Measurements from ENCODE around the gene NKD2. TPM values are rescaled to one million over a fixed set of nuclear protein-coding genes. Genes with fewer than 3 reads are reported as not detected.
"Not testable (repeated sequence)": the region's sequence is repeated elsewhere in the genome, so short reads cannot be mapped to it uniquely, and the experiment has no call there.

NKD2 gene
- total and polyA plus RNA-seq, 2 experiments from 2014 or later, result 1.4 to 9.1 TPM

DNA sequence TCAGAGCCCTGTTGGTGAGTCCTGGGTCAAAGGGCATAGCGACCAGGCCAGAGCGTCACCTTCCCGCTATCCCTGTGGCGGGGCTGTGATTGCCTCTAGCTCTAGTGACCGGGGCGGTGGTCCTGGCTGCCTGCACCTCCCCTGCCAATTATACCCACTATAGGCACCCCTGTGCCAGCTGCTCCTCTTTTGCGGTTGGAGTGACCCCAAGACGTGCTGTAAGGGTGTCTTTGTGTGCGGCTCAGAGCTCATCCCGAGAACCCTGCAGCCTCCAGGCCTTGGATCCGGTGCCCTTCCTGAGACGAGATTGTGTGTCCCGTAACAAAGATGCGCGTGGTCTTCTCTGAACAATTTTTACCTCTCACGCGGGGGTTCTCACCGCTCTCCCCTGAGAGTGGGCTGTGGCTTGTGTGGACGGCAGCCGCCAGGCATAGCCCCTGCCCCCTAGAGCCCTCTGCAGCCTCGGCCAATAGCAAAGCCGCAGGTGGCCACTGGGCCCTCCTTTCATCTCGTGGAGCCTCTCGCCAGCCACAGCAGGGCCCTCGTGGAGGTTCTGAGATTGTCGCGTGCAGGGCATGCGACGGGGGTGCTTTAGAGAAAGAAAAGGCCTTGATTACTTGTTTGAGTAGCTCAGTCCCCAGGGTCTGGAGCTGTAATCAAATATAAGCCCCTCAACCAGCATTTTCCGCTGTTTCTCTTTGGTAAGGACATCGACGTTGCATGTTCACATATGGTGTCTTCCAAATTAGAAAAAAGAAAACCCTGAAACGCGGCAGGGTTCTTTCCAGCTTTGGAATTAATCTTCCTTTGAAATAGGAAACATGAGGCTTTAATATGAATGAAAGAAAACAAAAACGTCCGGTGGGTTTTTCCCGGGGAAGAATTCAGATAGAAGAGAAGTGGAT lies 10.7 kb downstream of the NKD2 start:
- no peak for DNase-seq (ENCODE audit: low spot score)
- no peaks in the 10 kb centered on the region for H4K20me1 ChIP-seq (ENCODE audit: insufficient read depth, poor library complexity, severe bottlenecking)
- H3K4me2 ChIP-seq, result no peak overlapping the region
- H3K27ac ChIP-seq, result no peak overlapping the region
- H3K79me2 ChIP-seq, result no peaks in the 10 kb centered on the region
- no peak overlapping the region for H2AFZ ChIP-seq
- no peaks in the 10 kb centered on the region for H3K27me3 ChIP-seq
- no peaks in the 10 kb centered on the region for H3K9me3 ChIP-seq (ENCODE audit: low read depth)
- peaks cover 12% of the 10 kb centered on the region for H3K4me1 ChIP-seq (ENCODE audit: insufficient read depth)
- H3K36me3 ChIP-seq (replicated peaks; ENCODE audit: insufficient read depth, low read depth), result no peaks in the 10 kb centered on the region
- TF ChIP-seq, protein P1, sequence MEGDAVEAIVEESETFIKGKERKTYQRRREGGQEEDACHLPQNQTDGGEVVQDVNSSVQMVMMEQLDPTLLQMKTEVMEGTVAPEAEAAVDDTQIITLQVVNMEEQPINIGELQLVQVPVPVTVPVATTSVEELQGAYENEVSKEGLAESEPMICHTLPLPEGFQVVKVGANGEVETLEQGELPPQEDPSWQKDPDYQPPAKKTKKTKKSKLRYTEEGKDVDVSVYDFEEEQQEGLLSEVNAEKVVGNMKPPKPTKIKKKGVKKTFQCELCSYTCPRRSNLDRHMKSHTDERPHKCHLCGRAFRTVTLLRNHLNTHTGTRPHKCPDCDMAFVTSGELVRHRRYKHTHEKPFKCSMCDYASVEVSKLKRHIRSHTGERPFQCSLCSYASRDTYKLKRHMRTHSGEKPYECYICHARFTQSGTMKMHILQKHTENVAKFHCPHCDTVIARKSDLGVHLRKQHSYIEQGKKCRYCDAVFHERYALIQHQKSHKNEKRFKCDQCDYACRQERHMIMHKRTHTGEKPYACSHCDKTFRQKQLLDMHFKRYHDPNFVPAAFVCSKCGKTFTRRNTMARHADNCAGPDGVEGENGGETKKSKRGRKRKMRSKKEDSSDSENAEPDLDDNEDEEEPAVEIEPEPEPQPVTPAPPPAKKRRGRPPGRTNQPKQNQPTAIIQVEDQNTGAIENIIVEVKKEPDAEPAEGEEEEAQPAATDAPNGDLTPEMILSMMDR (IDR thresholded peaks at IDR 0.05; ENCODE audit: poor library complexity), result no peak
- no peak overlapping the region for H3K4me3 ChIP-seq
- no peaks in the 10 kb centered on the region for H3K9me2 ChIP-seq (replicated peaks; ENCODE audit: insufficient read depth)
- WGBS (ENCODE audit: low lambda C conversion rate, missing lambda C conversion rate), result 76% methylated on average over 37 of the region's 37 CpGs

DNA sequence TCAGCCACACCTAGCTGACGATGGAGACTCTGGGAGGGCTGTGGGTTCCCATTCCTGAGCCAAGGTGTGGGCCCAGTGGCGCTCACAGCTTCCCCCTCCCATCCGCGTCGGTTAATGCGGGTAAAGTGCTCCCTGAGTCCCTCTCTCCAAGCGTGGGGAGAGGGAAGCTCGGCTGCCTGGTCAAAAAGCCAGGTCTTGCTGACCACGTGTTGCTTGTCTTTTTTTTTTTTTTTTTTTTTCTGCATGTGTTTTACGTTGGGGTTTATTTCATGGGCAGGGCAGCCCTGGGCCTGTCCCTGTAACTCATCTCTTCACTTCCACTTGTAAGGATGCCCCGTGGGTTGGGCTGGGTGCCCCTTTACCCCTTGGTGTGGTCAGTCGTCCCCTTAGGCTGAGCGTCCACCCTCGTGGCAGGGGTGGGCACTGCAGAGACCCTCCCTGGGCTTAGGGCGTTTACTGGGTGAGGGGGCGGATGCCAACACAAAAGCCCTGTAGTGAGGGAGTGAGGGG lies 11.9 kb downstream of the NKD2 start:
- no peaks in the 10 kb centered on the region for H3K36me3 ChIP-seq (replicated peaks; ENCODE audit: insufficient read depth, low read depth)
- H3K4me3 ChIP-seq, result no peak overlapping the region
- no peaks in the 10 kb centered on the region for H3K79me2 ChIP-seq
- H3K27me3 ChIP-seq, result no peaks in the 10 kb centered on the region
- H3K9me2 ChIP-seq (replicated peaks; ENCODE audit: insufficient read depth), result no peaks in the 10 kb centered on the region
- no peak overlapping the region for H3K4me2 ChIP-seq
- peaks cover 12% of the 10 kb centered on the region for H3K4me1 ChIP-seq (ENCODE audit: insufficient read depth)
- no peaks in the 10 kb centered on the region for H3K9me3 ChIP-seq (ENCODE audit: low read depth)
- DNase-seq (ENCODE audit: low spot score), result no peak
- H2AFZ ChIP-seq, result no peak overlapping the region
- H3K27ac ChIP-seq, result peak overlapping the region; percentile 60
- WGBS (ENCODE audit: low lambda C conversion rate, missing lambda C conversion rate), result 66% methylated on average over 16 of the region's 16 CpGs
- H4K20me1 ChIP-seq (ENCODE audit: insufficient read depth, poor library complexity, severe bottlenecking), result no peaks in the 10 kb centered on the region
- TF ChIP-seq, protein P1 (IDR thresholded peaks at IDR 0.05; ENCODE audit: poor library complexity), result no peak
- TF ChIP-seq EZH2 (IDR thresholded peaks at IDR 0.05; ENCODE audit: borderline replicate concordance), result no peak
- no peak for TF ChIP-seq EZH2phosphoT487 (IDR thresholded peaks at IDR 0.05; ENCODE audit: low read depth, severe bottlenecking, unreplicated experiment)

DNA sequence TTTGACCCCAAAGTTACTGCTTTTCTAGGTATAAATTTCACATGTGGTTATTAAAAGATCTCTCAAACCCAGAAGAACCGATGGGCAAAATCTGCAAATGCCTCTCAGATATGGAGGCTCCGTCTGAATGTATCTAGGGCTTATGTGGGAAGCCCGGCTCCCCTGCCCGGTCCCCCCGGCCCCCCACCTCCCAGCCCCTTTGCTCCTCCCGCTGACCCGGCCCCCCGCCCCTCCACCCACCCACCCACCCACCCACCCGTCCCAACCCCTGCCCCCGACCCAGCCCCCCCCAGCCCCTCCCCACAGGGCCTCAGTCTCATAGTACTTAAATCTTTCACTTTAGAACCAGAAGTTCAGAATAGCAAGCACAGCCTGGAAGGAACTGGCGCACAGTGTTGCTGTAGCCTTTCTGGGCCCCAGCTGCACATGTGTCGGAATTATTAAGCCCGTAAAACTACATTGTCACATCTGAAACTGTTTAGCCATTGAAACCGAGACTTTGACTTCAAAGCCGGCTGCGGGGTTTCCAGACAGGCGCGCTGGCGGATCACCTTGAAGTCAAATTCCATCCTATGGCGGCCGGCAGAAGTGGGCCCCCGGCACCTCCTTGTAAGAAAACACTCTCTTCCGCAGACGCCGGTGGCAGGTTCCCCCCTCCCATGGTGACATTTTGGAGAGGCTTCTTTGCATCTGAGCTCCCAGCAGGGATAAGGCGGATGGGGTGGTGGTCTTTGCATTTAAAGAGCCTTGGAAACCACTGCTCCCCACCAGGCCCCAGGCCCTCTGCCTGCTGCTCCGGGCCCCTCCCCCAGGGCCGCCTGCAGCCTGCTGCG lies 12.8 kb downstream of the NKD2 start:
- H3K9me2 ChIP-seq (replicated peaks; ENCODE audit: insufficient read depth), result no peaks in the 10 kb centered on the region
- peaks cover 12% of the 10 kb centered on the region for H3K4me1 ChIP-seq (ENCODE audit: insufficient read depth)
- no peak overlapping the region for H2AFZ ChIP-seq
- no peak overlapping the region for H3K4me3 ChIP-seq
- no peaks in the 10 kb centered on the region for H3K79me2 ChIP-seq
- H3K4me2 ChIP-seq, result peak overlapping the region; percentile 68
- peak; percentile 84 for DNase-seq (ENCODE audit: low spot score)
- peak overlapping the region; percentile 78 for H3K27ac ChIP-seq
- no peaks in the 10 kb centered on the region for H3K36me3 ChIP-seq (replicated peaks; ENCODE audit: insufficient read depth, low read depth)
- TF ChIP-seq, protein P1 (IDR thresholded peaks at IDR 0.05; ENCODE audit: poor library complexity), result no peak
- TF ChIP-seq EZH2phosphoT487 (IDR thresholded peaks at IDR 0.05; ENCODE audit: low read depth, severe bottlenecking, unreplicated experiment) (peak; percentile 86), EZH2 (IDR thresholded peaks at IDR 0.05; ENCODE audit: borderline replicate concordance) (no peak)
- 26% methylated on average over 22 of the region's 29 CpGs for WGBS (ENCODE audit: low lambda C conversion rate, missing lambda C conversion rate)
- no peaks in the 10 kb centered on the region for H4K20me1 ChIP-seq (ENCODE audit: insufficient read depth, poor library complexity, severe bottlenecking)
- H3K9me3 ChIP-seq (ENCODE audit: low read depth), result no peaks in the 10 kb centered on the region
- no peaks in the 10 kb centered on the region for H3K27me3 ChIP-seq

DNA sequence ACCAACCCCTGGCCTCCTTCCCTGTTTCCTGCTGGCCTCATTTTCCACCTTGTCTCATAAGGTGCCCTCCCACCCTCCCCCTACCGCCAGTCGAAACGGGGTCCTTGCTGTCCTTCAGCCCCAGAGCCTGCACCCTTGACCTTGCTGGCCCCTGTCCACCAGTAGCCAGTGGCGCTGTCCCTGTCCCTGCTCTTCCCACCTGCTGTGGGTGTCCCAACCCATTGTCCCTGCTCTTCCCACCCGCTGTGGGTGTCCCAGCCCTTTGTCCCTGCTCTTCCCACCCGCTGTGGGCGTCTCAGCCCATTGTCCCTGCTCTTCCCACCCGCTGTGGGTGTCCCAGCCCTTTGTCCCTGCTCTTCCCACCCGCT lies 13.4 kb downstream of the NKD2 start:
- DNase-seq (ENCODE audit: low spot score); H2AFZ ChIP-seq; H3K27me3 ChIP-seq; H3K36me3 ChIP-seq (replicated peaks; ENCODE audit: insufficient read depth, low read depth); H3K79me2 ChIP-seq; H3K4me3 ChIP-seq; H4K20me1 ChIP-seq (ENCODE audit: insufficient read depth, poor library complexity, severe bottlenecking); H3K9me2 ChIP-seq (replicated peaks; ENCODE audit: insufficient read depth); H3K9me3 ChIP-seq (ENCODE audit: low read depth): not testable (repeated sequence)
- Histone ChIP-seq H3K4me2 (peak overlapping the region; percentile 68), H3K4me1 (ENCODE audit: insufficient read depth) (peaks cover 12% of the 10 kb centered on the region), H3K27ac (peak overlapping the region; percentile 78)
- WGBS (ENCODE audit: low lambda C conversion rate, missing lambda C conversion rate), result 54% methylated on average over 4 of the region's 9 CpGs
